ENCODE results near the gene KLHL29.

GRCh38 chr2:23413641-23414040, 28.7 kb downstream of the KLHL29 start:
- no peak for TF ChIP-seq CTCF (IDR thresholded peaks at IDR 0.05)
- no peak for TF ChIP-seq POLR2A (IDR thresholded peaks at IDR 0.05)
